ENCODE data around the gene SMIM41.

SMIM41 gene

GRCh38 chr12:52085682-52086180 lies 6.2 kb downstream of the SMIM41 start:
- no peak for DNase-seq (ENCODE audit: low read depth in 1 of 2, low spot score in 1 of 2)
- Histone ChIP-seq H3K4me3 (replicated peaks; ENCODE audit: insufficient read depth, low read length) (no peak overlapping the region), H3K27ac (replicated peaks) (no peak overlapping the region), H3K27me3 (ENCODE audit: insufficient read depth, poor library complexity, severe bottlenecking) (peaks cover 11% of the 10 kb centered on the region)
- TF ChIP-seq CTCF (IDR thresholded peaks at IDR 0.05; ENCODE audit: insufficient read depth, low read length), result no peak
- no peak for TF ChIP-seq POLR2AphosphoS5 (IDR thresholded peaks at IDR 0.05; ENCODE audit: low read depth)
- no peak for TF ChIP-seq GABPA (IDR thresholded peaks at IDR 0.05; ENCODE audit: low read depth)
- no peak for TF ChIP-seq REST (IDR thresholded peaks at IDR 0.05; ENCODE audit: insufficient replicate concordance, low read depth)
- no peak for TF ChIP-seq SPI1 (IDR thresholded peaks at IDR 0.05; ENCODE audit: borderline replicate concordance, low read depth)

- Histone ChIP-seq H3K4me3 (replicated peaks; ENCODE audit: insufficient read depth, low read length) (no peak overlapping the region), H3K27ac (replicated peaks) (no peak overlapping the region), H3K27me3 (ENCODE audit: insufficient read depth, poor library complexity, severe bottlenecking) (peaks cover 11% of the 10 kb centered on the region)
- no peak for DNase-seq (ENCODE audit: low read depth in 1 of 2, low spot score in 1 of 2)
- TF ChIP-seq GABPA (IDR thresholded peaks at IDR 0.05; ENCODE audit: low read depth), result no peak
- no peak for TF ChIP-seq REST (IDR thresholded peaks at IDR 0.05; ENCODE audit: insufficient replicate concordance, low read depth)
- no peak for TF ChIP-seq POLR2AphosphoS5 (IDR thresholded peaks at IDR 0.05; ENCODE audit: low read depth)
- TF ChIP-seq SPI1 (IDR thresholded peaks at IDR 0.05; ENCODE audit: borderline replicate concordance, low read depth), result no peak
- TF ChIP-seq CTCF (IDR thresholded peaks at IDR 0.05; ENCODE audit: insufficient read depth, low read length), result no peak
Measured at GRCh38 chr12:52086366-52086765, 6.9 kb downstream of the SMIM41 start.

GRCh38 chr12:52086944-52087835 lies 7.7 kb downstream of the SMIM41 start:
- Histone ChIP-seq H3K27ac (replicated peaks) (no peak overlapping the region), H3K27me3 (ENCODE audit: insufficient read depth, poor library complexity, severe bottlenecking) (peaks cover 16% of the 10 kb centered on the region), H3K4me3 (replicated peaks; ENCODE audit: insufficient read depth, low read length) (no peak overlapping the region)
- no peak for DNase-seq (ENCODE audit: low read depth in 1 of 2, low spot score in 1 of 2)
- TF ChIP-seq REST (IDR thresholded peaks at IDR 0.05; ENCODE audit: insufficient replicate concordance, low read depth) (no peak), CTCF (IDR thresholded peaks at IDR 0.05; ENCODE audit: insufficient read depth, low read length) (no peak), GABPA (IDR thresholded peaks at IDR 0.05; ENCODE audit: low read depth) (no peak), SPI1 (IDR thresholded peaks at IDR 0.05; ENCODE audit: borderline replicate concordance, low read depth) (no peak), POLR2AphosphoS5 (IDR thresholded peaks at IDR 0.05; ENCODE audit: low read depth) (no peak)

Data from HL-60 (cell line).